Osteoblast (primary cell): Measurements from ENCODE around the gene ZNF169. TPM values are rescaled to one million over a fixed set of nuclear protein-coding genes. Genes with fewer than 3 reads are reported as not detected.

Source experiments
- total RNA-seq: library from RNA; depleted of rRNA; stranded (reverse); fragments of >200 nt; gene quantifications from 2 replicates; pipeline ENCODE4 v1.2.3, GENCODE V29; 2012

ZNF169 gene
- total RNA-seq, 1 donor: 4.0 TPM

Other genes with a start within 250 kb of the ZNF169 start
- 16.8 and 17.0 TPM in 2 replicates for gene PTPDC1, start 174.8 kb upstream of the ZNF169 start, total RNA-seq
- not detected in 2 replicates for gene NUTM2F, start 69.3 kb downstream of the ZNF169 start, total RNA-seq